ENCODE measurements around the gene PEMT. TPM values are rescaled to one million over a fixed set of nuclear protein-coding genes. Genes with fewer than 3 reads are reported as not detected.

PEMT gene
- total and polyA plus RNA-seq, 7 donors: 15.9 to 79.0 (median 26.0) TPM

GRCh38 chr17:17503566-17504130 lies 87.9 kb downstream of the PEMT start:
- H3K36me3 ChIP-seq (ENCODE audit: insufficient read depth in 1 of 2, low read depth in 1 of 2): no peaks in the 10 kb centered on the region
- no peaks in the 10 kb centered on the region for H3K27me3 ChIP-seq (ENCODE audit: insufficient read depth in 3 of 3, low read length in 2 of 3)
- H3K4me1 ChIP-seq: peaks cover 16% of the 10 kb centered on the region
- 22 to 38% (median 33%) methylated on average over 7 of the region's 7 CpGs for WGBS, 3 donors
- ATAC-seq (peak in 1 of 4 donors; percentile 22), DNase-seq (peak; percentile 24 to 68)
- intact Hi-C loops (cut with DNase I): no loop called here
- no peak overlapping the region for H3K4me3 ChIP-seq
- H3K27ac ChIP-seq: no peak overlapping the region
- no peak for TF ChIP-seq CTCF (IDR thresholded peaks at IDR 0.05)
- H3K9me3 ChIP-seq: no peaks in the 10 kb centered on the region

- H3K27me3 ChIP-seq (ENCODE audit: insufficient read depth in 3 of 3, low read length in 2 of 3): no peaks in the 10 kb centered on the region
- H3K4me1 ChIP-seq: peaks cover 16% of the 10 kb centered on the region
- intact Hi-C loops (cut with DNase I): no loop called here
- DNase-seq (peak; percentile 8 to 41), ATAC-seq (no peak)
- H3K4me3 ChIP-seq: no peak overlapping the region
- H3K36me3 ChIP-seq (ENCODE audit: insufficient read depth in 1 of 2, low read depth in 1 of 2): no peaks in the 10 kb centered on the region
- H3K9me3 ChIP-seq: no peaks in the 10 kb centered on the region
- no peak overlapping the region for H3K27ac ChIP-seq
- 90 to 92% (median 91%) methylated on average over 21 of the region's 21 CpGs for WGBS, 3 donors
- TF ChIP-seq CTCF (IDR thresholded peaks at IDR 0.05): no peak
Measured at GRCh38 chr17:17502741-17503565, 88.6 kb downstream of the PEMT start.

GRCh38 chr17:17500999-17501605 lies 90.4 kb downstream of the PEMT start:
- Histone ChIP-seq H3K4me3 (no peak overlapping the region), H3K4me1 (peaks cover 3% of the 10 kb centered on the region), H3K27ac (no peak overlapping the region), H3K36me3 (ENCODE audit: insufficient read depth in 1 of 2, low read depth in 1 of 2) (no peaks in the 10 kb centered on the region), H3K9me3 (no peaks in the 10 kb centered on the region), H3K27me3 (ENCODE audit: insufficient read depth in 3 of 3, low read length in 2 of 3) (no peaks in the 10 kb centered on the region)
- no peak for DNase-seq
- TF ChIP-seq CTCF (IDR thresholded peaks at IDR 0.05): no peak
- 73 to 75% (median 73%) methylated on average over 14 of the region's 14 CpGs for WGBS, 3 donors
- no peak for ATAC-seq
- intact Hi-C loops (cut with DNase I): no loop called here

- no peaks in the 10 kb centered on the region for H3K27me3 ChIP-seq (ENCODE audit: insufficient read depth in 3 of 3, low read length in 2 of 3)
- H3K36me3 ChIP-seq (ENCODE audit: insufficient read depth in 1 of 2, low read depth in 1 of 2): no peaks in the 10 kb centered on the region
- intact Hi-C loops (cut with DNase I): loop anchor here (2.0 to 5.0 kb wide), 2 partner anchors 21 to 142 kb away; no protein-coding TSS in a partner anchor
- H3K4me1 ChIP-seq: peaks cover 14% of the 10 kb centered on the region
- 89 to 93% (median 91%) methylated on average over 17 of the region's 17 CpGs for WGBS, 3 donors
- H3K4me3 ChIP-seq: no peak overlapping the region
- H3K27ac ChIP-seq: no peak overlapping the region
- DNase-seq (peak; percentile 7 to 45), ATAC-seq (no peak)
- TF ChIP-seq CTCF (IDR thresholded peaks at IDR 0.05): no peak
- H3K9me3 ChIP-seq: no peaks in the 10 kb centered on the region
Measured at GRCh38 chr17:17499402-17500145, 91.9 kb downstream of the PEMT start.

Measured in psoas muscle (tissue), 8 donors.